Measurements from ENCODE around the gene TANC1. TPM values are rescaled to one million over a fixed set of nuclear protein-coding genes. Genes with fewer than 3 reads are reported as not detected.
A peak's percentile ranks its signal among the peaks of the same experiment; 100 is the strongest.

TANC1 gene
- total and polyA plus RNA-seq, 12 donors, result 17.8 to 90.5 (median 70.0) TPM

GRCh38 chr2:159265171-159265576 lies 296.7 kb downstream of the TANC1 start:
- 88 to 91% methylated on average over 1 of the region's 1 CpG for WGBS, 2 donors
- no peak for TF ChIP-seq CTCF (IDR thresholded peaks at IDR 0.05)
- peaks cover 0 to 12% (median 0%) of the 10 kb centered on the region in 9 donors for H3K36me3 ChIP-seq
- ATAC-seq (peak in 3 of 8 donors; percentile 29 to 53 (median 40)), DNase-seq (no peak)
- no peak overlapping the region for H3K27ac ChIP-seq
- H3K27me3 ChIP-seq, result no peaks in the 10 kb centered on the region
- intact Hi-C loops (cut with DNase I), result no loop called here
- no peak overlapping the region for H3K4me3 ChIP-seq
- peaks cover 0 to 29% (median 7%) of the 10 kb centered on the region in 9 donors for H3K4me1 ChIP-seq
- no peaks in the 10 kb centered on the region for H3K9me3 ChIP-seq

GRCh38 chr2:159266554-159266953 lies 298.1 kb downstream of the TANC1 start:
- Histone ChIP-seq H3K4me1 (peaks cover 0 to 29% (median 7%) of the 10 kb centered on the region in 9 donors), H3K27ac (no peak overlapping the region), H3K9me3 (peaks cover 0 to 4% (median 0%) of the 10 kb centered on the region in 11 donors), H3K36me3 (peaks cover 0 to 22% (median 9%) of the 10 kb centered on the region in 9 donors), H3K27me3 (no peaks in the 10 kb centered on the region), H3K4me3 (no peak overlapping the region)
- no peak for TF ChIP-seq CTCF (IDR thresholded peaks at IDR 0.05)
- 97 to 99% methylated on average over 3 of the region's 3 CpGs for WGBS, 2 donors
- ATAC-seq (no peak), DNase-seq (no peak)
- intact Hi-C loops (cut with DNase I), result no loop called here

- peaks cover 0 to 34% (median 16%) of the 10 kb centered on the region in 9 donors for H3K36me3 ChIP-seq
- ATAC-seq, result no peak
- 90 to 92% methylated on average over 1 of the region's 1 CpG for WGBS, 2 donors
- TF ChIP-seq CTCF (IDR thresholded peaks at IDR 0.05), result no peak
- no peak overlapping the region for H3K27ac ChIP-seq
- no peak overlapping the region for H3K4me3 ChIP-seq
- no peaks in the 10 kb centered on the region for H3K27me3 ChIP-seq
- intact Hi-C loops (cut with DNase I), result no loop called here
- no peak for DNase-seq
- peaks cover 0 to 20% (median 7%) of the 10 kb centered on the region in 9 donors for H3K4me1 ChIP-seq
- peaks cover 0 to 4% (median 0%) of the 10 kb centered on the region in 11 donors for H3K9me3 ChIP-seq
These were observed 299.5 kb downstream of the TANC1 start for GRCh38 chr2:159267921-159268320.

GRCh38 chr2:159270744-159271379 lies 302.4 kb downstream of the TANC1 start:
- Histone ChIP-seq H3K27ac (no peak overlapping the region), H3K27me3 (no peaks in the 10 kb centered on the region), H3K36me3 (peaks cover 0 to 60% (median 16%) of the 10 kb centered on the region in 9 donors), H3K9me3 (peaks cover 0 to 4% (median 0%) of the 10 kb centered on the region in 11 donors), H3K4me3 (no peak overlapping the region), H3K4me1 (peaks cover 0 to 10% (median 5%) of the 10 kb centered on the region in 9 donors)
- intact Hi-C loops (cut with DNase I), result no loop called here
- TF ChIP-seq CTCF (IDR thresholded peaks at IDR 0.05), result no peak
- 95 to 98% methylated on average over 4 of the region's 4 CpGs for WGBS, 2 donors
- no peak for ATAC-seq
- DNase-seq, result no peak
